Suprapubic skin (tissue), 4 donors: Measurements from ENCODE around the gene EML2. TPM values are rescaled to one million over a fixed set of nuclear protein-coding genes. Genes with fewer than 3 reads are reported as not detected.
A peak's percentile ranks its signal among the peaks of the same experiment; 100 is the strongest.

Source experiments
- DNase-seq, 2 donors: peaks; one replicate each; pipeline ENCODE4 v3.0.0-alpha.2; 2019; ENCODE audit warnings: low spot score in 2 of 2
- H3K27ac ChIP-seq: fragments of 200-600 bp; sonication (generic); one replicate; pipeline ENCODE4 v1.5.1; 2019
- H3K27me3 ChIP-seq: fragments of 200-600 bp; sonication (generic); one replicate; pipeline ENCODE4 v1.5.1; 2019
- H3K36me3 ChIP-seq: fragments of 200-600 bp; sonication (generic); one replicate; pipeline ENCODE4 v1.5.1; 2019
- H3K4me1 ChIP-seq: fragments of 200-600 bp; sonication (generic); one replicate; pipeline ENCODE4 v1.5.1; 2019
- H3K4me3 ChIP-seq: fragments of 200-600 bp; sonication (generic); one replicate; pipeline ENCODE4 v1.5.1; 2019; ENCODE audit warnings: mild to moderate bottlenecking
- H3K9me3 ChIP-seq: fragments of 200-600 bp; sonication (generic); one replicate; pipeline ENCODE4 v1.5.1; 2019
- EP300 ChIP-seq: sonication (generic); formaldehyde crosslinking; IDR thresholded peaks from one replicate; pipeline ENCODE4 v1.6.1; 2017; ENCODE audit warnings: antibody characterized with exemption
- POLR2A ChIP-seq, 2 donors: fragments of 450-650 bp; IDR thresholded peaks; one replicate each; pipeline ENCODE4 v1.6.1; 2017; ENCODE audit warnings: antibody characterized with exemption in 2 of 2, mild to moderate bottlenecking in 2 of 2, moderate library complexity in 2 of 2
- POLR2AphosphoS5 ChIP-seq, 3 donors: sonication (generic); formaldehyde crosslinking; IDR thresholded peaks; one replicate each; pipeline ENCODE4 v1.6.1; 2017; ENCODE audit warnings: antibody characterized with exemption in 3 of 3
- WGBS: methylation state at CpG from one replicate; pipeline ENCODE4 v1.1.5; 2018; 5-methylcytosine and 5-hydroxymethylcytosine counted together
- total RNA-seq, 4 donors: library from RNA; depleted of rRNA; stranded (reverse); fragments of >200 nt; gene quantifications; one replicate each; pipeline ENCODE4 v1.1.0, GENCODE V29; 2016
- TF ChIP-seq, protein P1 (sequence below), 2 donors: fragments of 200-600 bp in 1 of 2; fragments of 450-650 bp in 1 of 2; sonication (generic) in 1 of 2; IDR thresholded peaks; one replicate each; pipeline ENCODE4 v1.5.1; 2016 to 2019; ENCODE audit warnings: antibody characterized with exemption in 2 of 2, mild to moderate bottlenecking in 1 of 2, moderate library complexity in 1 of 2

The EML2 gene
- total RNA-seq, 4 donors from 2014 or later = 60.0 to 112 (median 74.8) TPM

GRCh38 chr19:45597425-45598111, 41.6 kb downstream of the EML2 start:
- peaks cover 75% of the 10 kb centered on the region for H3K27me3 ChIP-seq
- no peak for DNase-seq
- peaks cover 45% of the 10 kb centered on the region for H3K4me1 ChIP-seq
- WGBS = 21% methylated on average over 5 of the region's 5 CpGs
- no peak overlapping the region for H3K27ac ChIP-seq
- H3K36me3 ChIP-seq = no peaks in the 10 kb centered on the region
- peak overlapping the region; percentile 30 for H3K4me3 ChIP-seq
- TF ChIP-seq, protein P1, sequence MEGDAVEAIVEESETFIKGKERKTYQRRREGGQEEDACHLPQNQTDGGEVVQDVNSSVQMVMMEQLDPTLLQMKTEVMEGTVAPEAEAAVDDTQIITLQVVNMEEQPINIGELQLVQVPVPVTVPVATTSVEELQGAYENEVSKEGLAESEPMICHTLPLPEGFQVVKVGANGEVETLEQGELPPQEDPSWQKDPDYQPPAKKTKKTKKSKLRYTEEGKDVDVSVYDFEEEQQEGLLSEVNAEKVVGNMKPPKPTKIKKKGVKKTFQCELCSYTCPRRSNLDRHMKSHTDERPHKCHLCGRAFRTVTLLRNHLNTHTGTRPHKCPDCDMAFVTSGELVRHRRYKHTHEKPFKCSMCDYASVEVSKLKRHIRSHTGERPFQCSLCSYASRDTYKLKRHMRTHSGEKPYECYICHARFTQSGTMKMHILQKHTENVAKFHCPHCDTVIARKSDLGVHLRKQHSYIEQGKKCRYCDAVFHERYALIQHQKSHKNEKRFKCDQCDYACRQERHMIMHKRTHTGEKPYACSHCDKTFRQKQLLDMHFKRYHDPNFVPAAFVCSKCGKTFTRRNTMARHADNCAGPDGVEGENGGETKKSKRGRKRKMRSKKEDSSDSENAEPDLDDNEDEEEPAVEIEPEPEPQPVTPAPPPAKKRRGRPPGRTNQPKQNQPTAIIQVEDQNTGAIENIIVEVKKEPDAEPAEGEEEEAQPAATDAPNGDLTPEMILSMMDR (IDR thresholded peaks at IDR 0.05) = no peak
- TF ChIP-seq POLR2A (IDR thresholded peaks at IDR 0.05) = no peak
- H3K9me3 ChIP-seq = no peaks in the 10 kb centered on the region

GRCh38 chr19:45595814-45596213, 43.4 kb downstream of the EML2 start:
- H3K27ac ChIP-seq = no peak overlapping the region
- H3K4me3 ChIP-seq = no peak overlapping the region
- WGBS = 53% methylated on average over 6 of the region's 6 CpGs
- H3K4me1 ChIP-seq = peaks cover 34% of the 10 kb centered on the region
- no peak for DNase-seq
- TF ChIP-seq EP300 (no peak), POLR2AphosphoS5 (IDR thresholded peaks at IDR 0.05) (no peak), POLR2A (IDR thresholded peaks at IDR 0.05) (no peak)
- TF ChIP-seq, protein P1 (IDR thresholded peaks at IDR 0.05) = no peak
- no peaks in the 10 kb centered on the region for H3K36me3 ChIP-seq
- peaks cover 73% of the 10 kb centered on the region for H3K27me3 ChIP-seq
- no peaks in the 10 kb centered on the region for H3K9me3 ChIP-seq

DNA sequence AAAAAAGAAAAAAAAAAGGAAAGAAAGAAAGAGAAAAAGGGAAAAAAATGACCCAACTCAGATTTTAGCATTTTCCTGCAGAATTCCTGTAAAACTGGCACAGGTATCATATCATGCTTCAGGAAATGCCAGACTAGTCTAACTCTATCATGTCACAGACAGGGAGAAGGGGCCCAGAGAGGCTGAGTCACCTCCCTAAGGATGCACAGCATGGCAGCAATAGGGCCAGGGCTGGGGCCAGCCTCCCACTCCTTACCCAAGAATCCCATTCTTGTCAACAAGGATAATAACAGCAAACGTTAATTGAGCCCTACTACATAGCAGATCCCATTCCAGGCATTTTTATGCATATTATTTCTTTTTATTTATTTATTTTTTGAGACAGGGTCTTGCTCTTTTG, 45.7 kb downstream of the EML2 start:
- no peak for DNase-seq
- Histone ChIP-seq H3K4me3 (no peak overlapping the region), H3K9me3 (no peaks in the 10 kb centered on the region), H3K36me3 (no peaks in the 10 kb centered on the region), H3K27ac (no peak overlapping the region), H3K27me3 (peaks cover 55% of the 10 kb centered on the region), H3K4me1 (peaks cover 19% of the 10 kb centered on the region)
- WGBS = 0% methylated on average over 1 of the region's 1 CpG
- TF ChIP-seq POLR2AphosphoS5 (IDR thresholded peaks at IDR 0.05) = no peak
- TF ChIP-seq, protein P1 (IDR thresholded peaks at IDR 0.05) = no peak
- TF ChIP-seq POLR2A (IDR thresholded peaks at IDR 0.05) = no peak

GRCh38 chr19:45592366-45592765, 46.8 kb downstream of the EML2 start:
- WGBS = 52% methylated on average over 4 of the region's 4 CpGs
- TF ChIP-seq, protein P1 (IDR thresholded peaks at IDR 0.05) = no peak
- no peak for TF ChIP-seq EP300
- no peak for TF ChIP-seq POLR2AphosphoS5 (IDR thresholded peaks at IDR 0.05)
- TF ChIP-seq POLR2A (IDR thresholded peaks at IDR 0.05) = no peak
- no peaks in the 10 kb centered on the region for H3K9me3 ChIP-seq
- H3K4me3 ChIP-seq = no peak overlapping the region
- DNase-seq = no peak
- H3K27ac ChIP-seq = no peak overlapping the region
- no peaks in the 10 kb centered on the region for H3K36me3 ChIP-seq
- H3K27me3 ChIP-seq = peaks cover 43% of the 10 kb centered on the region
- peaks cover 7% of the 10 kb centered on the region for H3K4me1 ChIP-seq

- no peaks in the 10 kb centered on the region for H3K9me3 ChIP-seq
- 89% methylated on average over 21 of the region's 21 CpGs for WGBS
- TF ChIP-seq EP300 = no peak
- TF ChIP-seq POLR2A (IDR thresholded peaks at IDR 0.05) = no peak
- TF ChIP-seq, protein P1 (IDR thresholded peaks at IDR 0.05) = no peak
- no peak for TF ChIP-seq POLR2AphosphoS5 (IDR thresholded peaks at IDR 0.05)
- no peak for DNase-seq
- peaks cover 6% of the 10 kb centered on the region for H3K4me1 ChIP-seq
- no peak overlapping the region for H3K27ac ChIP-seq
- no peak overlapping the region for H3K4me3 ChIP-seq
- H3K36me3 ChIP-seq = no peaks in the 10 kb centered on the region
- H3K27me3 ChIP-seq = peaks cover 36% of the 10 kb centered on the region
Observed at GRCh38 chr19:45591638-45592005, 47.6 kb downstream of the EML2 start.
